NK-92 (cell line): ENCODE measurements around the gene KRT7.
"Not testable (repeated sequence)": the region's sequence is repeated elsewhere in the genome, so short reads cannot be mapped to it uniquely, and the experiment has no call there.

Experiments
- DNase-seq: peaks from one replicate; lab custom pipeline; 2025; ENCODE audit not compliant: unreplicated experiment; lab: John Stamatoyannopoulos, UW

The KRT7 gene

DNA sequence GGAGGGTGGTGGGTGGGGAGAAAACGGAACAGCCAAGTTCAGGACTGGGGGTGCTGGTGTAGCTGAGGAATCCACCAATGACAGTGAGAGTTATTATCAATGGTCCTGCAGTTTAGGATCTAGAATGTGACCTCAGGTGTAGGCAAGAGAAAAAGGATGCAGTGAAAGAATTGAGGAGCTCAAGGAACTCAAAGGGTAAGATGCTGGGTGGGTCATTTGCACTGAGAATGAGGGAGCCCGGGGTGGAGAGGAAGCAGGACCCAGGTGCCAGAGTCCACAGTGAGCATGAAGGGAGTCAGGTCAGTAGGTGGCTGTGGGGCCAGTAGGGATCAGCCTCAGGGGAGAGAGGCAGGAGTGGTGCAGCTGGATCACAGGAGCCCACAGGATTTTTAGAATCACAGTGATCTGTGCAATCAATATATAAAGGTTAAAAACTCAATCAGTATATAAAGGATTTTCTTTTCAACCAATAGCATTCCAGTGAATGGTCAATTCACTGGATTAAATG lies 3.2 kb upstream of the KRT7 start:
- no peak for DNase-seq

DNA sequence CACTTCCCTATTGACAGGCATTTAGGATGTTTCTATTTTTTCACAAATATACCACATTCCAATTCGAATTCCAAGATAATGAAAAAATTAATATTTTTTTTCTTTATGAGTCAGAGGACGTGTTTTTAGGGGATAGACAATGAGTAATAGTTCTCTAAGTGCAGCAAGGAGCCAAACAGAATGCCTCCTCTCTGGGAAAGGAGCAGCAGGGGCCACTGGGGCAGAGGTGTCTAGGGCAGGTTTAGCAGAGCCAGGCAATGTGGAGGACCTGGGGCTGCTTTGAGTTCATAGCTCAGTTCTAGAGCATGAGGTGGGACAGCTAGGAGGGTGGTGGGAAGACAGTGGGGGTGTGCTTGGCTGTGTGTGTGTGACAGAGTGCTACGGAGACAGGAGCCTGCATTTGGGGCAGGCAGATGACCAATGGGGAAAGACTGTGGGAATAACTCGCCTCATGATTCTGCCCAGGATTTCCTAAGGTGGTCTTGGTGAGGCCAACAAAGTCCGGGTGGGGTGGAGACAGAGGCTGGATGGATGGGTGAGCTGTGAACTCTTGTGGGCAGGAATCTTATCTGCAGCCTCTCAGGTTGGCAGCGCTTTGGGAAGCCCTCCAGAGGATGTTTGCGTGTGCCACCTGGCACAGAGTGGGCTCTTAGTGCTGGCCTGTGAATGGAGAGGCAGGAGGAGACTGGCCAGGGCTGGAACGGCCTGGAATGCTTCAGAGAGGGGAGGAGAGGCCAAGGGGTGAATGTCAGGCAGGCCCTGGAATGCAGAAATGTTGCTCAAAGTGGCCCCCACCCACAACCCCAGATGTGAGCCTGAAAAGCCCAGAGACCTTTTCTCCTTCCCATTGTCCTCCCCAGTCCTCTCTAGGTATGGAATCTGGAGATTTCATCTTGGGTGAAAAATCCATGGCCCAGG lies 2.4 kb upstream of the KRT7 start:
- no peak for DNase-seq

DNA sequence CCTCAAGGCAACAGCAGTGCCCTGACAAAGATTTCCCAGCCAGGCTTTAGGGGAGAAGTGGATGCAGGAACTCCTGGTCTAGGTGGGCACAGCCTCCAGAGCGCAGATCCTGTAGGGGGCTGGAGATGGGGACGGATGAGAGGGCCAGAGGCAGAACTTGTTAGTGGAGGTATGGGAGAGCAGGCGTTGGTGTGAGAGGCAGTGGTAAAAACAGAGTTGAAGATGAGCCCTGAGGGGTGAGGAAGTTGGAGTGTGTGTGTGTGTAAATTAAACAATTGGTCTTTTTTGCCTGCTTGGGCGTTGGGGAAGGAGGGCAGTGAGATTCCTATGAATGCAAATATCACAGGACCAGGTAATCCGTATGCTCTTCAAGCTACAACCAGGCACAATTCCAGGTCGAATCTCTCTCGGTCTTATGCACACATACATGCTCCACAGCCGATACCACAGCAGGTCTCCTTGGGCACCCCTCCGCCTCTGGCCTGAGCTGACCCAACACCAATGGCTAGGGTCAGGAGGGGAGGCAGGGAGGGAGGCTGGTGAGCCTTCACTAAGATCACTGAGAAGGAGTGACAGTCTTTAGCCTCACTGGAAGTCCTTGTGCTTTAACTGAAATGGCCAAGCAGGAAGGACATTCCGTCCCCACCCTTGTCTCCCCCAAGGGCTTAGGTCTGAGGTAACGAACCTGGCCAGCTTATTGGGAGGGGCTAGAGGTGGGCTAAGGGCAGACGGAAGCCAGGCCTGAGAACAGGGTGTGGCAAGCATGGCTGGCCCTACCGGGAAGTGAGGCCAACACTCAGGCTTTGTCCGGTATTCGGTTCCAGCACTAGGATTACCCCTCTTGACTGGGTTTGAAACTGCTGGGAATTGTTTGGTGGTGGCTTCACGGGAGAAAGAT lies 1.5 kb upstream of the KRT7 start:
- no peak for DNase-seq

GRCh38 chr12:52232203-52232673 lies 805 bp upstream of the KRT7 start:
- DNase-seq = no peak

- DNase-seq = no peak
Observed at GRCh38 chr12:52233462-52234207, 592 bp downstream of the KRT7 start.

GRCh38 chr12:52234223-52234810 lies 1.3 kb downstream of the KRT7 start:
- DNase-seq = no peak

- no peak for DNase-seq
Observed at GRCh38 chr12:52235001-52235764, 2.1 kb downstream of the KRT7 start.

GRCh38 chr12:52235822-52236361 lies 2.8 kb downstream of the KRT7 start:
- no peak for DNase-seq

DNA sequence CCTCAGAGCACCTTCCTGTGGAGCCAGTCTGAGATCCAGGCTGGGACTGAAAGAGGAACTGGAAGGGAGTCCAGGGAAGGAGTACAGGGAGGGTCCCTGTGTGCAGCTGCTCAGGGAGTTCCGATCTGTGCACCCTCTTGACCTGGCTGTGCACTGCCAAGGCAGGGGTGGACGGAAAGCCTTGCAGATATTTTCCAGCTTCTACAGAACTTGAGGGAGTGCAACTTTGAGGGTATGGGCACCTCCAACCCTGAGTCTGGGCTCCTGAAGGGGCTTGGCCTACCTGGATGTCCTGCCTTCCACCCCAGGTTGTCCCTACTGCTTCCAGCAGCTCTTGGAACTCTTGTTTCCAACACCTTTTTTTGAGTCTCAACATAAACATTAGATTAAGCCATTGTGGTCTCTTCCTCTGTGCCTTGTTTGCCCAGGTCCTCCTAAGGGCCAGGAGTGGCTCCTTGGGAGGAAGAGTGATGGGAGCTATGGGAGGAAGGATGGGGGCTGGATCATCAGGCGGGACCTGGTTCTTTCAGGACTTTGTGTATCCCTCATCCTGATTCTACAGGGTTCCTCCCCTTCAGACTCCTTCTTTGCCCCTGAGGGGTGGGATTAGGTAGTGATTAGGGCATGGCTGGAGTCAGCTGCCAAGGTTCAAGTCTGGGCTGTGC lies 3.5 kb downstream of the KRT7 start:
- DNase-seq = no peak

DNA sequence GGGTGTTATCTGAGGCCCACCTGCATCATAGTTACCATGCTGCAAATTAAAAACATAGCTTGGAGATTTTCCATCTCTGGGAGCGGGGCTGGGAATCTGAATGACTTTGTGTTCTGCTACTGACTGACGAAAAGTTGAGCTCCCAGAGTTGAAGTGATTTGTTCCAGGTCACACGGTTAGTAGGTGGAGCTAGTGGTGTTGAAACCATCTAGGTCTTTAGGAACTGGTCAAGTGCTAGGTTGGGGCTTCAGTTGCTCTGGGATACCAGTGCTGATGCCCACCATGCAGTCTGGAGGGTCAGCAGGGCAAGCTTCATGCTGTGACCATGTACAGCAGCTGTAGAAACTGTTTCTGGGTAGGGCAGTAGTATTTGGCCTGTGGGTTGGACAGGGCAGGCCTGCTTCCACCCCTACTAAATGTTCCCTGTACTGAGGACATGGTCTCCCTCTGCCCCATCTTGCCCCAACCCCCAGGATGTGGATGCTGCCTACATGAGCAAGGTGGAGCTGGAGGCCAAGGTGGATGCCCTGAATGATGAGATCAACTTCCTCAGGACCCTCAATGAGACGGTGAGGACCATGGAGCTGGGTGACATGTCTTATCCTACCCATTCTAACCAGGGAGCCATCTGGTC lies 5.3 kb downstream of the KRT7 start:
- no peak for DNase-seq

DNA sequence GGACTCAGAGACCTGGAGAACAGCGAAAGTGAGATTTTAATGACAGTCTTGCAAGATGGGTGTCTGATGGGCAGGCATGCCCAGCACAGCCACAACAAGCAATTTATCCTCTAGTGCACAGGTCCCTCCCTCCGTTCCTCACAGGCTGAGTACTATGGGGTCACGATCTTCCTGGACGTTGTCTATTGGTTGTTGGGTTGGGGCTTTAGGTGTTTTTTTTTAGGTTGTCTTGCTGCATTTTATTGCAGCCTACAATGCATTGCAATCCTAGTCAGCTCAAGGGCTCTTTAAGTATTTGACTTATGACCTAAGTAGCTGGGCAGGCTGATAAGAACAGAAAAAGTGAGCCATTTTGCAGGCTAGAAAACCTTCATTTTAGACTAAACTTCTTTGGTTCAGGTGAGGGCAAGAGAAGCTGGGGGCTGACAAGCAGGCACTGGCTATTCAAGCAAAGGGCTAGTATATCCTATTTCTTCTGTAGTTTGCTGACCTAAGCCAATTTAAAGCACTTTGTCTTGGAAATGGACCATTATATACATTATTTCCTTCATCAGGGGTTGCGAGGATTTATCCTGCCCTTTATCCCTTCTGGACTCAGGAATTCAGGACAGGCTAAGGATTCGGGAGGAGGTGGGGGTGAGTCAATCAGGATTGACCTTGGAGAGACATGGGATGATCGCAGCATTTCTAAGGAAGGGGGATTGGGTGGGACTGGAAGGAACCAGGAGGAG lies 6.0 kb downstream of the KRT7 start:
- DNase-seq = no peak

- DNase-seq = no peak
Observed at GRCh38 chr12:52239767-52240166, 6.7 kb downstream of the KRT7 start.

GRCh38 chr12:52240247-52240646 lies 7.2 kb downstream of the KRT7 start:
- not testable (repeated sequence) for DNase-seq

- DNase-seq = no peak
Observed at GRCh38 chr12:52241205-52241842, 8.3 kb downstream of the KRT7 start.

DNA sequence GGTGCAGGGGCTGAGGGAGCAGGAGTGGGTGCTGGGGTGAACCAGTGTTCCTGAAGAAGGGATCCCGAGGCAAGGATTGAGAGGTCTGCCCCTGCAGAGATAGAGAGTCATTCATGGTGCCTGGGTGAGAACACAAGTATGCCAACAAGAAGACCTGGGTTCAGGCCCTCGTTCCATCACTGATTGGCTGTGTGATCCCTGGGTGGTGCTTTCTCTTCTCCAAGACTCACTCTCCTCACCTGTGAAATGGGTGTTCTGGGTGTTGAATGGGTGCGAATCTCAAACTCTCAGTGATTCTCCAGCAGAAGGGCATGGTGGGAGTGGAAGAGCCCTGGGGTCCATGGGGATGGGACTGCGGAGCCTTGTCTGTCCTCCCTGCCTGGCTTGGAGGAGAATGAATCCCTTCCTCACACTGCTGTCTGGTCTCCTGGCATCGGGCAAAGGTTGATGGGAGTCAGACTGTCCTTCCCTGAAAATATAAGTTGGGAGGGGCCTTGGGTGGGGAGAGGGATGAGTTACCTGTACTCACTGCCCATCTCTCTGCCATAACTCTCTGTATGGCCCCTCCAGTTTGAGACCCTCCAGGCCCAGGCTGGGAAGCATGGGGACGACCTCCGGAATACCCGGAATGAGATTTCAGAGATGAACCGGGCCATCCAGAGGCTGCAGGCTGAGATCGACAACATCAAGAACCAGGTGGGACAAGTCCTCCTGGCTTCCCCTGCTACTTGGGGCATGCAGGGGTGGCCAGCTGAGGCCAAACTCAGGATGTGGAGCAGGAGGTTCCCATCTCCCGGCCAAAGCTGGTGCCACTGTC lies 9.6 kb downstream of the KRT7 start:
- no peak for DNase-seq

- no peak for DNase-seq
Observed at GRCh38 chr12:52243259-52243855, 10.3 kb downstream of the KRT7 start.
